ENCODE data around the gene GPR161. TPM values are rescaled to one million over a fixed set of nuclear protein-coding genes. Genes with fewer than 3 reads are reported as not detected.

GPR161 gene
- total RNA-seq, 1 donor = 13.8 TPM

GRCh38 chr1:168119750-168120149, 17.0 kb downstream of the GPR161 start:
- H4K20me1 ChIP-seq (ENCODE audit: insufficient read depth, low read length) = peaks cover 5% of the 10 kb centered on the region

GRCh38 chr1:168116327-168116799, 20.4 kb downstream of the GPR161 start:
- H2AFZ ChIP-seq (ENCODE audit: low read length) = no peak overlapping the region
- H3K4me3 ChIP-seq (ENCODE audit: insufficient read depth, low read length) = no peak overlapping the region
- DNase-seq (ENCODE audit: insufficient read length, low spot score, missing footprints) = no peak
- no peaks in the 10 kb centered on the region for H3K36me3 ChIP-seq (ENCODE audit: insufficient read depth, low read length)
- H3K79me2 ChIP-seq (ENCODE audit: insufficient read depth, low read length) = no peaks in the 10 kb centered on the region
- H3K27me3 ChIP-seq (ENCODE audit: insufficient read depth, low read length) = no peaks in the 10 kb centered on the region
- peaks cover 14% of the 10 kb centered on the region for H3K4me1 ChIP-seq (ENCODE audit: insufficient read depth, low read length)
- H3K9me3 ChIP-seq (ENCODE audit: low read depth, low read length) = no peaks in the 10 kb centered on the region
- no peak overlapping the region for H3K4me2 ChIP-seq (ENCODE audit: insufficient read depth, low read length)
- H3K27ac ChIP-seq (ENCODE audit: low read depth, low read length) = no peak overlapping the region
- TF ChIP-seq CTCF (IDR thresholded peaks at IDR 0.05; ENCODE audit: extremely low read depth, low read depth, low read length) = no peak
- H4K20me1 ChIP-seq (ENCODE audit: insufficient read depth, low read length) = no peaks in the 10 kb centered on the region

More at GRCh38 chr1:168119750-168120149, 17.0 kb downstream of the GPR161 start:
- DNase-seq (ENCODE audit: insufficient read length, low spot score, missing footprints) = no peak
- no peaks in the 10 kb centered on the region for H3K9me3 ChIP-seq (ENCODE audit: low read depth, low read length)
- H2AFZ ChIP-seq (ENCODE audit: low read length) = no peak overlapping the region
- H3K36me3 ChIP-seq (ENCODE audit: insufficient read depth, low read length) = no peaks in the 10 kb centered on the region
- H3K4me3 ChIP-seq (ENCODE audit: insufficient read depth, low read length) = no peak overlapping the region
- H3K79me2 ChIP-seq (ENCODE audit: insufficient read depth, low read length) = peaks cover 3% of the 10 kb centered on the region
- no peak overlapping the region for H3K27ac ChIP-seq (ENCODE audit: low read depth, low read length)
- no peaks in the 10 kb centered on the region for H3K27me3 ChIP-seq (ENCODE audit: insufficient read depth, low read length)
- H3K4me2 ChIP-seq (ENCODE audit: insufficient read depth, low read length) = no peak overlapping the region
- no peak for TF ChIP-seq CTCF (IDR thresholded peaks at IDR 0.05; ENCODE audit: extremely low read depth, low read depth, low read length)
- peaks cover 16% of the 10 kb centered on the region for H3K4me1 ChIP-seq (ENCODE audit: insufficient read depth, low read length)

- Histone ChIP-seq H3K4me1 (ENCODE audit: insufficient read depth, low read length) (peaks cover 8% of the 10 kb centered on the region), H3K36me3 (ENCODE audit: insufficient read depth, low read length) (no peaks in the 10 kb centered on the region), H3K4me3 (ENCODE audit: insufficient read depth, low read length) (no peak overlapping the region), H3K79me2 (ENCODE audit: insufficient read depth, low read length) (no peaks in the 10 kb centered on the region), H4K20me1 (ENCODE audit: insufficient read depth, low read length) (no peaks in the 10 kb centered on the region), H3K27me3 (ENCODE audit: insufficient read depth, low read length) (no peaks in the 10 kb centered on the region), H2AFZ (ENCODE audit: low read length) (peak overlapping the region; percentile 47), H3K27ac (ENCODE audit: low read depth, low read length) (no peak overlapping the region), H3K9me3 (ENCODE audit: low read depth, low read length) (no peaks in the 10 kb centered on the region), H3K4me2 (ENCODE audit: insufficient read depth, low read length) (no peak overlapping the region)
- no peak for TF ChIP-seq CTCF (IDR thresholded peaks at IDR 0.05; ENCODE audit: extremely low read depth, low read depth, low read length)
- no peak for DNase-seq (ENCODE audit: insufficient read length, low spot score, missing footprints)
Observed at GRCh38 chr1:168114845-168115244, 21.9 kb downstream of the GPR161 start.

GRCh38 chr1:168112673-168113305, 23.9 kb downstream of the GPR161 start:
- peaks cover 8% of the 10 kb centered on the region for H3K4me1 ChIP-seq (ENCODE audit: insufficient read depth, low read length)
- peak overlapping the region; percentile 12 for H3K4me2 ChIP-seq (ENCODE audit: insufficient read depth, low read length)
- H2AFZ ChIP-seq (ENCODE audit: low read length) = peak overlapping the region; percentile 51
- H3K79me2 ChIP-seq (ENCODE audit: insufficient read depth, low read length) = no peaks in the 10 kb centered on the region
- no peak for TF ChIP-seq CTCF (IDR thresholded peaks at IDR 0.05; ENCODE audit: extremely low read depth, low read depth, low read length)
- H3K4me3 ChIP-seq (ENCODE audit: insufficient read depth, low read length) = no peak overlapping the region
- H3K36me3 ChIP-seq (ENCODE audit: insufficient read depth, low read length) = no peaks in the 10 kb centered on the region
- peak; percentile 87 for DNase-seq (ENCODE audit: insufficient read length, low spot score, missing footprints)
- no peak overlapping the region for H3K27ac ChIP-seq (ENCODE audit: low read depth, low read length)
- H3K9me3 ChIP-seq (ENCODE audit: low read depth, low read length) = no peaks in the 10 kb centered on the region
- no peaks in the 10 kb centered on the region for H3K27me3 ChIP-seq (ENCODE audit: insufficient read depth, low read length)
- H4K20me1 ChIP-seq (ENCODE audit: insufficient read depth, low read length) = no peaks in the 10 kb centered on the region

Data from osteoblast (primary cell).